ENCODE data around the gene CLRN3. TPM values are rescaled to one million over a fixed set of nuclear protein-coding genes. Genes with fewer than 3 reads are reported as not detected.

CLRN3 gene
- total and polyA plus RNA-seq, 2 of the 8 experiments (the other 6 are each of a cell fraction or from before 2014, with no cell fraction given): not detected

GRCh38 chr10:127889605-127890195, 3.0 kb downstream of the CLRN3 start:
- no peak for FAIRE-seq
- Histone ChIP-seq H3K56ac (replicated peaks; ENCODE audit: insufficient read length, low read depth, low read length) (no peak overlapping the region), H2BK20ac (ENCODE audit: low read length) (no peak overlapping the region), H2BK15ac (ENCODE audit: low read length) (no peak overlapping the region), H3K36me3 (ENCODE audit: control insufficient read depth in 2 of 4, insufficient read depth in 4 of 4, low read length in 3 of 4) (no peaks in the 10 kb centered on the region), H3K14ac (ENCODE audit: insufficient read length) (no peak overlapping the region), H3K4me3 (ENCODE audit: extremely low read depth in 1 of 4, insufficient read depth in 2 of 4, low read depth in 3 of 4, low read length in 4 of 4) (no peak overlapping the region), H4K91ac (replicated peaks; ENCODE audit: insufficient read length, low read length) (no peak overlapping the region), H3K18ac (ENCODE audit: extremely low read depth, low read length) (no peak overlapping the region), H3K4ac (replicated peaks; ENCODE audit: insufficient read length, low read depth, low read length) (no peak overlapping the region), H3K27me3 (replicated peaks in 1 of 4; ENCODE audit: control insufficient read depth in 3 of 4, extremely low read depth in 1 of 4, insufficient read depth in 3 of 4, low read length in 3 of 4) (no peaks in the 10 kb centered on the region), H4K20me1 (replicated peaks in 1 of 2; ENCODE audit: control insufficient read depth in 1 of 2, insufficient read depth in 2 of 2, low read length in 2 of 2) (no peaks in the 10 kb centered on the region), H3K27ac (ENCODE audit: low read depth, low read length) (no peak overlapping the region), H4K5ac (ENCODE audit: insufficient read length, low read depth, low read length) (no peak overlapping the region), H2BK120ac (replicated peaks; ENCODE audit: low read depth, low read length) (no peak overlapping the region), H3K23me2 (ENCODE audit: low read depth, low read length) (no peaks in the 10 kb centered on the region), H2AFZ (ENCODE audit: low read length) (no peak overlapping the region), H3K9me3 (ENCODE audit: insufficient read depth in 2 of 2, low read depth in 1 of 2, low read length in 1 of 2) (no peaks in the 10 kb centered on the region), H2BK5ac (ENCODE audit: low read depth, low read length) (no peak overlapping the region), H3K4me2 (ENCODE audit: insufficient read depth in 1 of 2, low read depth in 2 of 2, low read length in 2 of 2) (no peak overlapping the region), H3K79me2 (ENCODE audit: control insufficient read depth in 1 of 2, insufficient read depth in 2 of 2, low read length in 2 of 2) (no peaks in the 10 kb centered on the region), H2AK5ac (ENCODE audit: low read depth, low read length) (no peak overlapping the region), H3K9ac (replicated peaks in 1 of 4; ENCODE audit: extremely low read depth in 1 of 4, low read depth in 3 of 4, low read length in 3 of 4) (no peak overlapping the region), H4K8ac (ENCODE audit: extremely low read depth, insufficient read depth, low read length) (no peak overlapping the region), H3K4me1 (replicated peaks in 1 of 4; ENCODE audit: control insufficient read depth in 3 of 4, insufficient read depth in 4 of 4, low read length in 3 of 4) (no peaks in the 10 kb centered on the region; a peak in 1 of 7 replicates), H3K79me1 (ENCODE audit: low read depth, low read length) (no peaks in the 10 kb centered on the region), H3K23ac (ENCODE audit: insufficient read length) (no peak overlapping the region), H2BK12ac (ENCODE audit: low read depth, low read length) (no peak overlapping the region)
- 83% methylated on average over 4 of the region's 4 CpGs; no CpG with 5 or more reads in 1 of the 2 experiments for WGBS, 2 experiments (ENCODE audit: extremely low coverage in 1 of 2, insufficient coverage in 1 of 2, insufficient read length in 1 of 2, insufficient replicate concordance in 2 of 2, low coverage in 1 of 2, low lambda C conversion rate in 2 of 2, missing lambda C conversion rate in 1 of 2)
- ChIA-PET CTCF (ENCODE audit: partially characterized antibody) (interaction anchor here (1.1 to 1.8 kb wide), 4 partner anchors 11 to 180 kb away, joined by 3 to 8 read pairs (median 4); no protein-coding TSS in a partner anchor), POLR2A (ENCODE audit: partially characterized antibody) (no interaction called here)
- DNase-seq (ENCODE audit: low read depth in 1 of 2, low spot score in 2 of 2): peak in 1 of 2 experiments; percentile 29
- TF ChIP-seq HDAC2 (IDR thresholded peaks at IDR 0.05; ENCODE audit: borderline replicate concordance in 1 of 2, low read depth in 2 of 2, low read length in 2 of 2) (no peak), ASH2L (IDR thresholded peaks at IDR 0.05; ENCODE audit: low read length) (no peak), CREB1 (IDR thresholded peaks at IDR 0.05) (no peak), BCL11A (IDR thresholded peaks at IDR 0.05; ENCODE audit: low read depth in 2 of 2, low read length in 2 of 2) (no peak), JUN (IDR thresholded peaks at IDR 0.05; ENCODE audit: low read depth, low read length) (no peak), SRF (IDR thresholded peaks at IDR 0.05; ENCODE audit: low read depth, low read length) (no peak), CEBPB (IDR thresholded peaks at IDR 0.05; ENCODE audit: low read depth, low read length) (no peak), USF2 (IDR thresholded peaks at IDR 0.05; ENCODE audit: low read length) (no peak), MAX (IDR thresholded peaks at IDR 0.05) (no peak), NANOG (IDR thresholded peaks at IDR 0.05; ENCODE audit: insufficient read depth, low read depth, low read length, poor library complexity, severe bottlenecking) (no peak), POLR2AphosphoS5 (IDR thresholded peaks at IDR 0.05; ENCODE audit: low read depth, low read length) (no peak), KDM4A (IDR thresholded peaks at IDR 0.05; ENCODE audit: low read depth, low read length, severe bottlenecking) (no peak), MAFK (IDR thresholded peaks at IDR 0.05; ENCODE audit: low read depth, low read length) (no peak)

Measured in H1 (cell line).